GM21381 (cell line): Measurements from ENCODE around the gene GNB1L.
A peak's percentile ranks its signal among the peaks of the same experiment; 100 is the strongest.

Experiments used
- ATAC-seq: cut with Tn5 transposase; IDR thresholded peaks from one replicate; pipeline ENCODE4 v1.9.1; 2021; ENCODE audit warnings: mild to moderate bottlenecking, moderate library complexity; ENCODE audit not compliant: unreplicated experiment

Gene GNB1L

DNA sequence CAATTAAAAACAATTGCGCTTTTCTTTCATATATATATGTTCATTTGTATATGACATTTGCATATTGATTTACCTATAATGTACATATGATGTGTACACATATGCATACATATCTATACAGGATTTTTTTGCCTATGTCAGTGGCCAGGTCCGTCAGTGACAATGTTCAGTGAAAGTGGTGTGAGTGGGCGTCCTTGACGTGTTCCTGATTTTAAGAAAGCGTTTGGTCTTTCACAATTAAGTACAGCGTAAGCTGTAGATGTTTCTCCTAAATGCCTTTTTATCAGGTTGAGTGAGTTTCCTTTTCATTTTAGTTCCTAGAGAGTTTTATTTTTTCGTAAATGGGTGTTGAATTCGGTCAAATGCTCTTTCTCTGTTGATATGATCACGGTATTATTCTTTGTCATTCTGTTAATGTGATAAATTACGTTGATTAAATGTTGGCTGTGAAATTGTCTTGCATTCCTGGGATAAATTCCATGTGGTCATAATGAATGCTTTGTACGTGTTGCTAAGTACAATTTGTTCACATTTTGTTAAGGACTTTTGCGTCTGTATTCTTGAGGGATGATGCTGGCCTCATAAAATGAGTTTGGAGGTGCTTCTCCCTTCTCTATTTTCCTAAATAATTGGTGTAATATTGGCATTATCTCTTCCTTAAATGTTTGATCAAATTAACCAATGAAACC, 10.6 kb upstream of the GNB1L start:
- no peak for ATAC-seq

- ATAC-seq, result no peak
These were observed 9.9 kb upstream of the GNB1L start for GRCh38 chr22:19864538-19865106.

GRCh38 chr22:19863571-19863970, 8.9 kb upstream of the GNB1L start:
- no peak for ATAC-seq

GRCh38 chr22:19862619-19863246, 8.1 kb upstream of the GNB1L start:
- no peak for ATAC-seq

GRCh38 chr22:19859861-19860510, 5.3 kb upstream of the GNB1L start:
- no peak for ATAC-seq

DNA sequence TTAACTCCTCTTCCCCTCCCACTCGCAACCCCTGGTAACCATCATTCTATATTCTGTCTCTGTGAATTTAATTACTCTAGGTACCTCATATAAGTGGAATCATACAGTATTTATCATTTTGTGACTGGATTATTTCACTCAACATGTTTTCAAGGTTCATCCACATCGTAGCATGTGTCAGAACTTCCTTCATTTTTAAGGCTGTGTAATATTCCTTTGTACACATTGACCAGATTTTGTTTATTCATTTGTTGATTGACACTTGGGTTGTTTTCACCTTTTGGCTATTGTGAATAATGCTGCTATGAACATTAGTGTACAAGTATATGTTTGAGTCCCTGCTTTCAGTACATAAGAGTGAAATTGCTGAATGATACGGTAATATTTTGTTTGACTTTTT, 2.7 kb upstream of the GNB1L start:
- ATAC-seq, result no peak

- peak; percentile 19 for ATAC-seq
These were observed 1.1 kb upstream of the GNB1L start for GRCh38 chr22:19855504-19856409.

DNA sequence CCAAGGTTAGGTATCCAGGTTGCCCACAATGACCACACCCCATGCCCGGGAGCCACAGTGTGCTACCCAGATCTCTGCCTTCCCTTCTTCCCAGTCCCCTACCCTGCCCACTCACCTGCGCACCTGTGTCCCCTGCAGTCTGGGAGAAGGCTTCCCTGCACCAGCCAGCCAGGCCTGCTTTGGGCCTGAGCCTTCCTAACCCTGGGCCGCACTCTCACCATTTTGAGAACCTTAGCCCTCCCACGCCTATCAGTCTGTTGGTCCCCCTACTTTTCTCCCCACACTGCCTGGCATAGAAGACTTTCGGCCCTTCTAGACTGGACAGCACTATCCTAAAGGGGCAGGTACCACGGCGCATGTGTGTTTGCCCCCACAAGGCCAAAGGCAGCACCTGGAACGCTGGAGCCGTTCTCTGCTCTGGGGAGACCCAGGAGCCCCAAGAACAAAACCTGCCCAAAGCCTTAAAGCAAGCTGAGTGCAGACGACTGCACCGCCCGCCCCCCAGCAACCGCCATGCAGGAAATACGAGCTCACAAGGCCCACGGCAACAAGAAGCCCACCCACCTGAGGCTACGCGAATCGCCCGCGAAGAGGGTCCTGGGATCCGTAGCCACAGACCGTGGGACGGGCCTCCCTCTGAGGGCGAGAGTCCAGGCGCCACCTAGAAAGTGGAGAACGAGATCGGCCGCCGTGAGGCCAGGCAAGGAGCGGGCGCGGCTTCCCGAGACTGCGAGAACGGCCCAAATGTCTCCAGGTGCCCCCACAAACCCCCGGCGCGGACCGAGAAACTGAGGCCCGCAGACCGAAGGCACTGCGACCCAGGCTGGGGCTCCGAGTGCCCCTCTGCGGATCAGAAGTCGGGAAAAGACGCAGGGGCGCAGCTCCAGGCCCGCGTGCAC, 546 bp downstream of the GNB1L start:
- ATAC-seq, result peak; percentile 10

DNA sequence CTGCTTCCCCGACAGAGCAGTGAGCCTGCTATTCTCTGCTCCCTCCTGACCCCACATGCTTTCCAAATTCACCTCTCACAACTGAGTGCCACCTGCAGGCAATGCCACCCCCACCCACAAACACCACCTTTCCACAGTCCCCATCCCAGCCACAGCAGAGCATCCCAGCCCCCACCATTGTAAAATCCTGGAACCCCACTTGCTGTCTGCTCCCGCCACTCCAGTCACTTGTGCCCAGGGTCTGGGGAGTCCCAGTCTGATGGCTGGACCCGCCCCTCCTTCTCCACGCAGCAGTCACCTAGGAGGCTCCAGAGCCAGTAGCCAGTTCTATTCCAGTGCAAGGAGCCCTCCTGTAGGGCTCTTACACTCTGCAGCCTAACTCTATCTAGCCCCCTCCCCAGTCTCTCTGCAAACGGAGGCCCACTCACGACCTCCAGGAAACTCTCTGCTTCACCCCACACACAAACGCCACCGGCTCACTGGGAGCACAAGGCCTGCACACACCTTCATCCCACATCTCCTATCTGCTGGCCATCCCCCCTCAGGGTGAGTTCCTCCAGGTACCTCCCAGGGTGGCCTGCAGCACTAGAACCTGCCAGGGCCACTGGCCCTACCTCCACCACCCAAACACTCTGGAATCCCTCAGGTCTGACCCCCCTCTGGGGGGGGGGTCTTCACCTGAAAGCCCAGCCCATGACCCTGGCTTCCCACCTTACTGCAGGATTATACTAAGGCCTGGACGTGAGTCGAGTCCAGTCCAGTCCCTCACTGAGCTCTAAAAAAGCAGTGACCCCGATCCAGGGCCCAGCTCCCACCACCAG, 1.4 kb downstream of the GNB1L start:
- ATAC-seq, result no peak

- no peak for ATAC-seq
These were observed 2.4 kb downstream of the GNB1L start for GRCh38 chr22:19852177-19852781.

GRCh38 chr22:19851291-19852176, 3.1 kb downstream of the GNB1L start:
- ATAC-seq, result no peak

GRCh38 chr22:19850763-19851109, 3.9 kb downstream of the GNB1L start:
- ATAC-seq, result no peak

DNA sequence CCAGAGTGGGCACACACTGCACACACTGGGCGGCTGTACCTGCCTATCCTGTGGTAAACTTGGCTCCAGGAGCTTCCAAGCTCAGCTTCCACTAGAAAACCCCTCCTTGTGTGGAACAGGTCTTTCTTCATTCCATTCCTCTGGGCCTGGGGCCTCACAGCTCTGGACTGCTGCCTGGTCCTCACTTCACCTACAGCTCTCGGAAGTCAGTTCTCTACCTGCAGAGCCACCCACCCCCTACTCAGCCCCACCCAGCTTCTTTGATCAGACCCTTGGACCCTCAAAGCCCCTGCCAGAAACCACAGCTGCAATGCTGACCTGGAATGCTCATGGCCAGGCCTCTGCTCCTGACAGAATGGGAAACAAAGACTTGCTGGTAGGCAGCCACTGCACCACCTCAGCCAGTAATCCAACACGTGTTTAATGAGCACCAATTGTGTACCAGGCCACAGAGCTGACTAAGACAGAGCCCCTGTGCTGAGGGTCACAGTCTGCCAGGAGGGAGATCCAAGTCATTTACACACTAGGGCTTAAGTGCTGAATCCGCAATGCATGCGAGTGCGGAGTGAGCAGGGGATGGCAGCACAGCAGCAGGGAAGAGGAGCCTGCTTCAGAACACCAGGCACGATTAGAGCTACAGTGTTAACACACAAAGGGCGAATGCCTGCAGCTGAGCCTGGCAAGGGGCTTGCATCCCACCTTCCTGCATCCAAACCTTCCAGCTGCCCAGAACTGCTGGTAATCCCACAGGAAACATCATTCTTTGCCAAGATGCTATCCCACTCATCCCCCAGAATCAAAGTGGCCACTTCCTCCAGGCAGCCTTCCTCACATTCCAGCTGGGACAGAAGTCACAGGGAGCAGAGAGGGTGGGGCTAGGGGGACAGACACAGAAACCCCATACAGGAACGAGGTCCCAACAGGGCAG, 4.6 kb downstream of the GNB1L start:
- no peak for ATAC-seq

DNA sequence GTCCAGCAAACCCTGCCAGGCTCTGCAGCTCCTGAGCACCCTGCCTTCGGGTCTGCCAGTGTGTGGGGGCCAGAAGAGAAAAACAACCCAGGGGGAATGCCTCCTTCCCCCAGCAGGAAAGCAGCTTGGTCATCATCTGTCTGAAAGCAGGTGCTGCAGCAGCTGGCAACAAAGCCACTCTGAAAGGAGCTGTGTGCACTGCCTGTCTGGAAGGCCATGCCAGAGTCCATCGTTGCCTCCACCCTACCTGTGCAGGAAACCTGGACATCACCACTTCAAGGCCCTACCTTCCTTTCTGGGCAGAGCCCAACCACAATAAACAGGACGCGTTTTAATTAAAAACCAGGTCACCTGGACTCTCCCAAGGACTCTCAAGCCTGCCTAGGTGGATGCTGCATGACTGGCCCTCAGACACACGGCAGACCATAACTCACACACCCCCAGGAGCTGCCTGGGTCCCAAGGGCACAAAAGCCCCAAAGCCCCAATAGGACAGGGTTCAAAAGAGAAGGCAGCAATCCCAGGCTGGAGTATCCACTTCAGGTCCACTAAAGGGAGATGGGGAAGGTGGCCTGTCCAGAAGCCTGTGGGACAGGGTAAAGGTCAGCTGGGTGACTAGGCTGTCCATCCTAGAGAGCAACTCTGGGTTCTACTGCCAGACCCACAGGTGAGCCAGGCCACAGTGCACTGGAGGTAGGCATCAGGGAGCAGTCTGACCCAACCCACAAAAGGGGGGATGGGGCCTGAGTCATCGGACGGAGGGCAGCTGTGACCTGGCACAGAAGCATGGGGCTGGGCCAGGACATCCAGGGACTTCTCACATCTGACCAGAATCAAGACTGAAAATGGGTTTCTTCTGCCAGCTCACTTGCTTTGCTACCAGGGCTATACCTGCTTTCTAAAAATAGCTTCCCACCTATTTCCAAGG, 6.1 kb downstream of the GNB1L start:
- ATAC-seq, result no peak

DNA sequence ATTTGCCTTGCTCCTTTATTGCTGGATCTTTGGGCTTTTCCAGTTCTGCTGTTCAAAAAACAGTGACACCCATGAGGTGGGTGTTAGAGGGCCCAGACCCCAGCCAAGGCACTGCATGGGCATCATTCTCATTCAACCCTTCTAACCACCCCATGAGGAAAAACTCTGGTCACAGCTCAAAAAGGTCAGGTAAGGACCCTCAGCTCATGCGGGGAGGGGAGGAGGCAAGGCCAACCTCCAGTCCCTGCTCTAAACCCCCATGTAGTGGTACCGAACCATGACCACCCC, 7.4 kb downstream of the GNB1L start:
- no peak for ATAC-seq
